Stomach smooth muscle (tissue), 2 donors: ENCODE measurements around the gene WDR35.
"Not testable (repeated sequence)": the region's sequence is repeated elsewhere in the genome, so short reads cannot be mapped to it uniquely, and the experiment has no call there.

Source experiments
- H3K27ac ChIP-seq: one replicate; pipeline ENCODE4 v1.7.0; 2013; ENCODE audit warnings: mild to moderate bottlenecking, low read length, inconsistent platforms
- H3K27me3 ChIP-seq, 2 donors: one replicate each; pipeline ENCODE4 v1.7.0; 2013; ENCODE audit warnings: low read length in 2 of 2; ENCODE audit not compliant: insufficient read depth in 2 of 2, control insufficient read depth in 1 of 2
- H3K36me3 ChIP-seq, 2 donors: one replicate each; pipeline ENCODE4 v1.7.0; 2013; ENCODE audit warnings: low read length in 2 of 2; ENCODE audit not compliant: control insufficient read depth in 2 of 2, insufficient read depth in 2 of 2
- H3K4me1 ChIP-seq: one replicate; pipeline ENCODE4 v1.7.0; 2013; ENCODE audit warnings: low read length; ENCODE audit not compliant: control insufficient read depth, insufficient read depth
- H3K4me3 ChIP-seq, 2 donors: one replicate each; pipeline ENCODE4 v1.7.0; 2013; ENCODE audit warnings: low read length in 2 of 2
- H3K9ac ChIP-seq, 2 donors: one replicate each; pipeline ENCODE4 v1.7.0; 2013; ENCODE audit warnings: low read length in 2 of 2, mild to moderate bottlenecking in 1 of 2
- H3K9me3 ChIP-seq, 2 donors: one replicate each; pipeline ENCODE4 v1.7.0; 2013; ENCODE audit warnings: low read length in 2 of 2; ENCODE audit not compliant: control insufficient read depth in 2 of 2
- donor health status: healthy.
- donor health status: Pancreatic carcinoma.

The WDR35 gene

DNA sequence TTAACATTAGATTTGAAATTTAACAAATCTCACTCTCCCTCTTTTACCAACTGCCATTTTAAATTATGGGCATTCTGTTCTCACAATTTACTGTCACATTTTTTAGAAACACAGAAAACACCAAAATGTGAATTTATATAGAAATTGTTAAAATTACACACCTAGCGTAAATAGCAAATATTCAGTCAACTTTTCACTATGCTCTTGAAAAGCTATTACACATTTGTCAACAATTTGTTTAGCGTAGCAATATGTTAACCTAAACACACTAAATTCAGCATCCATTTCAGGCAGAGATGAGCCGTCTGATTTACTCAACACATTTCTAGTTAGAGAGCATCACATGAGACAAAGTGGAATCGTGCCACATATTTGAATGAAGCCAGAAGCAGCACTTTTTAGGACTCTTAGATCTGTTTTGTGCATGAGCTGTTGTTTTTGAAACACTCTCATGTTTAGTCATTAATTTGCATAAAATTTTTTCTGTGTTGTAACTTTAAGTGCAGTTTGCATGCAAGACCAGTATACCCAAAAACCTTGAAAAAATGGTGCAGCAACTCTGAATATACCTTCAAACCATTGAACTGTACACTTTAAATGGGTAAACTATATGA is 96.3 kb downstream of the WDR35 start:
- H3K36me3 ChIP-seq: peaks cover 0 to 2% of the 10 kb centered on the region in 2 donors
- peaks cover 3% of the 10 kb centered on the region for H3K4me1 ChIP-seq
- no peak overlapping the region for H3K4me3 ChIP-seq
- H3K27me3 ChIP-seq: no peaks in the 10 kb centered on the region
- no peaks in the 10 kb centered on the region for H3K9me3 ChIP-seq
- H3K9ac ChIP-seq: no peak overlapping the region
- no peak overlapping the region for H3K27ac ChIP-seq

DNA sequence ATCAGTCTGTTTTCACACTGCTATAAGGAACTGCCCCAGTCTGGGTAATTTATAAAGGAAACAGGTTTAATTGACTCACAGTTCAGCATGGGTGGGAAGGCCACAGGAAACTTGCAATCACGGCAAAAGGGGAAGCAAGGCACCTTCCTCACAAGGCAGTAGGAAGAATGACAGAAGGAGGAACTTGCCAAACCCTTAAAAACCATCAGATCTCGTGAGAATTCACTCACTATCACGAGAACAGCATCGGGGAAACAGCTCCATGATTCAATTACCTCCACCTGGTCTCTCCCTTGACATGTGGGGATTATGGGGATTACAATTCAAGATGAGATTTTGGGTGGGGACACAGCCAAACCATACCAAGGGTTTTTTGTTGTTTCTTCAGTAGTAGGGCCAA is 97.9 kb downstream of the WDR35 start:
- not testable (repeated sequence) for H3K4me3 ChIP-seq, H3K27me3 ChIP-seq, H3K9me3 ChIP-seq, H3K4me1 ChIP-seq, H3K9ac ChIP-seq, H3K27ac ChIP-seq, H3K36me3 ChIP-seq

DNA sequence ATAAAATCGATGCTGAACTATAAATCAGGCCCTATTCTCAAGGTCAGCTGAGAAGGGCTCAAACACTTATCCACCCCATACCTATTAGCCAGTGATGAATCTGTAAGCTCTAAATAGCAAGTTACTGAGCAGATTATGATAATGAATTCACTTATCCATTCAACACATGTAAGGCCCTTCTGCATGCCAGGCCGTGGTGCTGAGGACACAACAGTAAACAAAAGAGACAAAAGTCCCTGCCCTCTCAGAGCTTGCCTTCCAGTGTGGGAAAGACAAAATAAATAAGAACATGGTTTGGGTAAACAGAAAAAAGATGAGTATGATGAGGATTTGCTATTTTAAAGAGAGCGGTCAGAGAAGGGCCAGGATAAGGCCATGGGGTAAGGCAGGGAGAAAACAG is 99.8 kb downstream of the WDR35 start:
- H3K4me1 ChIP-seq: no peaks in the 10 kb centered on the region
- no peaks in the 10 kb centered on the region for H3K9me3 ChIP-seq
- H3K36me3 ChIP-seq: peaks cover 0 to 2% of the 10 kb centered on the region in 2 donors
- H3K4me3 ChIP-seq: no peak overlapping the region
- no peaks in the 10 kb centered on the region for H3K27me3 ChIP-seq
- no peak overlapping the region for H3K9ac ChIP-seq
- H3K27ac ChIP-seq: no peak overlapping the region

DNA sequence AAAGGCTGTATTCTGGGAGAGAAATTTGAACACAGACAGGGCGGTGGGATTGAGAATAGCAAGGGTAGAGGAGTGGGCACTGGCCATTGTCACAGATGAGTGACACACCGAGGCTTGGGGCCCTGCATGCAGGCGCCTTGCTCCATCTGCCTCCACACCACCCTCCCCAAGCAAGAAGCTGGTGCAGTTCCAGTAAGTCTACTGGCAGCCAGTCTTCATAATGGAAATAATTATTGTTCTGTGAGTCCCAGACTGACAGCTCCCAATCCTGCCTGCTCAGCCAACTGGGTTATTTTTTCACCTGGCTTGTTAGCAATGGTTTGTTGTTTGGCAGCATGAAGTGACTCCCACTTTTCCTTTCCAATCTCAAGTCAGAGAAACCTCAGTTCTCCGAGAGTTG is 101.1 kb downstream of the WDR35 start:
- no peaks in the 10 kb centered on the region for H3K4me1 ChIP-seq
- no peak overlapping the region for H3K9ac ChIP-seq
- H3K27me3 ChIP-seq: no peaks in the 10 kb centered on the region
- H3K36me3 ChIP-seq: peaks cover 0 to 2% of the 10 kb centered on the region in 2 donors
- no peak overlapping the region for H3K4me3 ChIP-seq
- H3K27ac ChIP-seq: no peak overlapping the region
- H3K9me3 ChIP-seq: no peaks in the 10 kb centered on the region

DNA sequence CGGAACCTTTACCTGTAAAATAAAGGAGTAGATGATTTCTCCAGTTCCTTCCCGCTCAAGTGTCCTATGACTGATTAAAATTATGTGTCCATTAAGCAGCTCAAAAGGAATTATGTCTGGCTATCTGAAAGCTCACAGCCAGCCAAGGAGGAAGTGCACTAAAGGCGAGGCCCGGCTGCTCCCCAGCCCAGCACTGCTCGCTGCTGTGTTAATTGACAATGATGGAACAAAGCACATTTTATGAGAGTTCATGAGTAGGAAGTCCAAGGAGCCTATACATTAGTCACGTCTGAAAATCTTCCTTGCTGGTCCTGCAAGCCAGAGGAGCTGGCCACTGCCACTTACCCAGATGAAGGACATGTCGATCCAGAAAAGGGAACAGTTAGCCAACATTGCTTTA is 102.4 kb downstream of the WDR35 start:
- H3K4me3 ChIP-seq: no peak overlapping the region
- no peaks in the 10 kb centered on the region for H3K27me3 ChIP-seq
- no peak overlapping the region for H3K27ac ChIP-seq
- H3K4me1 ChIP-seq: no peaks in the 10 kb centered on the region
- no peak overlapping the region for H3K9ac ChIP-seq
- no peaks in the 10 kb centered on the region for H3K9me3 ChIP-seq
- H3K36me3 ChIP-seq: peaks cover 0 to 2% of the 10 kb centered on the region in 2 donors

DNA sequence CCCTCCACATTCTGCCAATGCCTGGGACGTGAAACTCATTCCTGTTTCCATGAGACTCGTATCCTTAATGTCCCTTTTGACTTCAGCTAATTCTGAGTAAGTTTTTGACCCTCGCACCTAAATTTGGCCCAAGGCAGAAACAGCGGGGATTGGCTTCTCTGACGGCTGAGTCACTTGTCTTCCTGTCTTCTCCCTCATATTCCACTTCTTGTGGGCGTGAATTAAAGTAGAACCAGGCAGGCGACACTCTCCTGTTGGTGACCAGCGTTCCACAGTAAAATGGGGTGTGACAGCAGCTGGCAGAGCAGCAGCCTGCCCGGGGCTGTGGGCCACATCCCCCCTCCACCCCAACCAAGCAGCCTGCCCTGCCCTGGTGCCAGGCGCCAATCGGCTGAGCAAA is 103.6 kb downstream of the WDR35 start:
- Histone ChIP-seq H3K9ac (no peak overlapping the region), H3K36me3 (peaks cover 0 to 2% of the 10 kb centered on the region in 2 donors), H3K9me3 (no peaks in the 10 kb centered on the region), H3K4me3 (no peak overlapping the region), H3K27me3 (no peaks in the 10 kb centered on the region), H3K4me1 (no peaks in the 10 kb centered on the region), H3K27ac (no peak overlapping the region)

DNA sequence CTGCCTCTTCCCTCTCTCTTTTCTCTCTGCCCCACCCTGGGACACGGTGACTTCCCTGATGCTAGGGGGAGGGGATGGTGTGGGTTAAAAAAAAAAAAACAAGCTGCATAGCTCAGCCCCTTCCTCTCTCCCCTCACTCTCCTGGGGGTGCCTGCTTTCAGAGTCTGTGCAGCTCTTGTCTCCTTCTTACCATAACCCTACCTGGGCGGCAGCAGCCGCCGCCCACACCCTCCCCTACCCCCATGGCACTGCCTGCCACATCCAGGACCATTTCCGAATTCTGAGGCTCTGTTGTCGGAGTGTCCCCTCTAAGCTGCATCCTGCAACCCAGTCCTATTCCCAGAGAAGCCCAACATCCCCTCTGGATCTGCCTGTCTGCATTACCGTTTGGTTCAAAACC is 104.1 kb downstream of the WDR35 start:
- no peak overlapping the region for H3K27ac ChIP-seq
- no peak overlapping the region for H3K4me3 ChIP-seq
- H3K9me3 ChIP-seq: no peaks in the 10 kb centered on the region
- H3K27me3 ChIP-seq: no peaks in the 10 kb centered on the region
- peaks cover 0 to 2% of the 10 kb centered on the region in 2 donors for H3K36me3 ChIP-seq
- H3K9ac ChIP-seq: no peak overlapping the region
- H3K4me1 ChIP-seq: no peaks in the 10 kb centered on the region

DNA sequence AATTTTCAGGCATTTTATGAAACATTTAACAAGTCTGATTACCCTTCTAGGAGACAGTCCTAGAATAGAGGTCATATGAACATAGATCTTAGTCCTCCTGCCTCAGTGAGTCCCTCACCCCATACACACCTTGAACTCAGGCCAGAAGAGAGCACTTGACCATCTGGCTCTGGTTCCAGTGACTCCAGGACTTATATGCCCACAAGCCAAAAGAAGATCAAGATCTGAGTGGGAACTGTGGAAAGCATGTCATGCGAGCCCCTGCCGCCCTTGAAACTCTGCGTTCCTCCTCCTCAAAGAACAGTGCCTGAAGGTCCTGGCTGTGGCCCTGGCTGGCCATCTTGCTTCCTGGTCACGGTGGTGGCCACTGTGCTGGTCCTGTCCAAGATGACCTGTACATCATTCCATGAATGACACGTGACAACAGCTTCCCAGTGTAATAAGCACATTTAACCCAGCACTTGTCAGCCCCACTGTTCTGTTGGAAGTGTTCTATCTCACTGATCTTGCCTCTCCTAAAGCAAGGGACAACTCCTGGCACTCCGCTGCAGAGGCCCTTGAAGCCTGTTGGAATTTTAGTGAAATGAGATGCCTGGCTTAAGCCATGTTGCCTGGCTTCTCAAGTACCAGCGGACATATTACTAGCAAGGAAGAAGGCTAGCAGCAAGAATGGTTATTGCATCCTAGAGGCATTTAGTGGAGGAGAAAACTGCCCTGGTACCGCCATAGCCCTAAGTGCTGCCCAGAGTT is 105.8 kb downstream of the WDR35 start:
- H3K4me1 ChIP-seq: no peaks in the 10 kb centered on the region
- H3K27me3 ChIP-seq: no peaks in the 10 kb centered on the region
- no peak overlapping the region for H3K27ac ChIP-seq
- no peaks in the 10 kb centered on the region for H3K36me3 ChIP-seq
- H3K9ac ChIP-seq: no peak overlapping the region
- no peaks in the 10 kb centered on the region for H3K9me3 ChIP-seq
- no peak overlapping the region for H3K4me3 ChIP-seq

DNA sequence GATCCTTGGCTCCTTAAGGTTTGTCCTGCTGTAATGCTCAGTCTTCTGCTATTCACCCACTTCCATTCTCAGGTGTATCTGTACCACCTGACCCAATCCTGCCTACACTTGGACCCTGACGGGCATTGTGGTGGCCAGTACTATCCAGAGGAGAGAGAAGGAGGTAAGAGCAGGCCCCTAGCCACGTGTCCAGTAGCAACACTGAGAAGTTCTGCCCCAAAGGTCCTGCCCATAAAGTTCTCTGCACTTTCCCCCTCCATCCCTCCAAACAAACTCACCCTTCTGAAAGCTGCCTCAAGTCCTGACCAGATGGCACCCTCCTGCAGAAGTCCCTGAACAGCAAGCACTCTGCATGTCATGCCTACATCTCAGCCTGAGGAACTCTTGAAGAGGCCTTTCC is 106.4 kb downstream of the WDR35 start:
- H3K4me3 ChIP-seq: no peak overlapping the region
- no peaks in the 10 kb centered on the region for H3K27me3 ChIP-seq
- no peak overlapping the region for H3K27ac ChIP-seq
- no peaks in the 10 kb centered on the region for H3K9me3 ChIP-seq
- no peaks in the 10 kb centered on the region for H3K4me1 ChIP-seq
- H3K36me3 ChIP-seq: no peaks in the 10 kb centered on the region
- H3K9ac ChIP-seq: no peak overlapping the region

DNA sequence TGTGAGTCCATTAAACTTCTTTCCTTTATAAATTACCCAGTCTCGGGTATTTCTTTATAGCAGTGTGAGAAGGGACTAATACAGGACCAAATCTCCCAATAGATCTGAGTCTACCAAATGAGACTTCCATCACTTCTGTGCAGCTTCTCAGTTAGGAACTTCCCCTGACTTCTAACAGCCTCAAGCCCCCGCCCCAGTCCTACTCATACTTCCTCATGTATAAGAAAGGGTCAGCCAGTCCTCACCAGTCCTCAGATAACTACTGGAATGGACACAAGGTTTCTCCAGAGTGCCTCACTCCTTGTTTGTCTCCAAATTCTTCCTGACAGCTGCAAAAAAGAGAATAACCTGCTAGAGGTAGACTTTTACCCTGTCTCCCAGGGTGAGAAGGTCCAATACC is 107.6 kb downstream of the WDR35 start:
- Histone ChIP-seq H3K4me3 (no peak overlapping the region), H3K9ac (no peak overlapping the region), H3K4me1 (no peaks in the 10 kb centered on the region), H3K9me3 (no peaks in the 10 kb centered on the region), H3K27me3 (no peaks in the 10 kb centered on the region), H3K36me3 (no peaks in the 10 kb centered on the region), H3K27ac (no peak overlapping the region)

DNA sequence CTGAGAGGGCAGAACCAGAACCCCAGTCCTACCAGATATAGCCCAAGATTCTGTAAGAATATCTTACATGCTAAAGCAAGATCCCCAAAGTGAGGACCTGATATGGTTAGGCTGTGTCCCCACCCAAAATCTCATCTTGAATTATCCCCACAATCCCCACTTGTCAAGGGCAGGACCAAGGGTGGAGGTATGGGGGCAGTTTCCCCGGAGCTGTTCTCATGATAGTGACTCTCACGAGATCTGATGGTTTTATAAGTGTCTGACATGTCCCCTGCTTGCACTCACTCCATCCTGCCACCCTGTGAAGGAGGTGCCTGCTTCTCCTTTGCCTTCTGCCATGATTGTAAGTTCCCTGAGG is 108.0 kb downstream of the WDR35 start:
- no peaks in the 10 kb centered on the region for H3K4me1 ChIP-seq
- H3K27ac ChIP-seq: no peak overlapping the region
- no peaks in the 10 kb centered on the region for H3K9me3 ChIP-seq
- H3K27me3 ChIP-seq: no peaks in the 10 kb centered on the region
- no peak overlapping the region for H3K4me3 ChIP-seq
- H3K9ac ChIP-seq: no peak overlapping the region
- no peaks in the 10 kb centered on the region for H3K36me3 ChIP-seq
